Measurements from ENCODE around the gene KIF1A.

DNA sequence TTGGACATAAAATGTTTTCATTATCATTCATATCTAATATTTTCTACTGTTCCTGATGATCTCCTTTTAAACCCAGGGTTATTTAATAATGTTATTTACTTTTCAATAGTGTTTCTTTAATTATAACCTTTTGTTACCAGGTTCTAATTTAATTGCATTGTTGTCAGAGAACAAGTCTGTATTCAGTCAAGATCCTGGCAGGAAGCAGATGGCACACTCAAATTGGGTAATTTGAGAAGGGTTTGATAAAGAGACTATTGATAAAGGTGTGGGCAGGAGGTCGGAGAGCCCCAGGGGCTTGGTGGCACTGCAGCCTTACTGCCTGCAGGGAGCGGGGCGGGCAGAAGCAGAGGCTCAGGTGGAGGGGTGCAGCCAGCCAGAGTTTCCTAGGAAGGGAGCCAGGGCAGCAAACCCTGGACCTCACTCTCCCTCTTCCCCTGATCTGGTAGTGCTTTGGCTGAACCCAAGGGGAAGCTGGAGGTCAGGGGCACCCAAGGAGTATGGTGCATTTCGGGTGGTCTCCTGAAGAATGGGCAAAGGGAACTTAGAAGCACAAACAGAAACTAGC lies 2.3 kb upstream of the KIF1A start:
- TF ChIP-seq, protein P1, sequence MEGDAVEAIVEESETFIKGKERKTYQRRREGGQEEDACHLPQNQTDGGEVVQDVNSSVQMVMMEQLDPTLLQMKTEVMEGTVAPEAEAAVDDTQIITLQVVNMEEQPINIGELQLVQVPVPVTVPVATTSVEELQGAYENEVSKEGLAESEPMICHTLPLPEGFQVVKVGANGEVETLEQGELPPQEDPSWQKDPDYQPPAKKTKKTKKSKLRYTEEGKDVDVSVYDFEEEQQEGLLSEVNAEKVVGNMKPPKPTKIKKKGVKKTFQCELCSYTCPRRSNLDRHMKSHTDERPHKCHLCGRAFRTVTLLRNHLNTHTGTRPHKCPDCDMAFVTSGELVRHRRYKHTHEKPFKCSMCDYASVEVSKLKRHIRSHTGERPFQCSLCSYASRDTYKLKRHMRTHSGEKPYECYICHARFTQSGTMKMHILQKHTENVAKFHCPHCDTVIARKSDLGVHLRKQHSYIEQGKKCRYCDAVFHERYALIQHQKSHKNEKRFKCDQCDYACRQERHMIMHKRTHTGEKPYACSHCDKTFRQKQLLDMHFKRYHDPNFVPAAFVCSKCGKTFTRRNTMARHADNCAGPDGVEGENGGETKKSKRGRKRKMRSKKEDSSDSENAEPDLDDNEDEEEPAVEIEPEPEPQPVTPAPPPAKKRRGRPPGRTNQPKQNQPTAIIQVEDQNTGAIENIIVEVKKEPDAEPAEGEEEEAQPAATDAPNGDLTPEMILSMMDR (conservative IDR thresholded peaks at IDR 0.05): no peak
- TF ChIP-seq EZH2 (IDR thresholded peaks at IDR 0.05; ENCODE audit: low read depth): no peak
